Caki2 (cell line): ENCODE measurements around the gene ATP6V1C2. TPM values are rescaled to one million over a fixed set of nuclear protein-coding genes. Genes with fewer than 3 reads are reported as not detected.

Experiments used
- DNase-seq: peaks from one replicate; pipeline ENCODE4 v3.0.0-alpha.2; 2015; ENCODE audit warnings: low read depth
- in situ Hi-C: cut with HindIII; loops from 2 replicates; pipeline ENCODE4 v1.10.0; 2016; ENCODE audit warnings: low sequenced_read_pairs, low pct_unique_long_range_greater_than_20kb, mixed read lengths
- total RNA-seq: library from RNA; depleted of rRNA; stranded (reverse); fragments of >200 nt; shearing (Covaris generic); gene quantifications from 2 replicates; pipeline ENCODE4 v1.2.3, GENCODE V29; 2014; ENCODE audit warnings: low replicate concordance

ATP6V1C2 gene
- total RNA-seq, 1 experiment from 2014 or later = not detected

- in situ Hi-C loops = no loop called here
- no peak for DNase-seq
Measured at GRCh38 chr2:10720947-10721395, 459 bp upstream of the ATP6V1C2 start.

- in situ Hi-C loops = no loop called here
Measured at GRCh38 chr2:10722252-10722825, 909 bp downstream of the ATP6V1C2 start.

DNA sequence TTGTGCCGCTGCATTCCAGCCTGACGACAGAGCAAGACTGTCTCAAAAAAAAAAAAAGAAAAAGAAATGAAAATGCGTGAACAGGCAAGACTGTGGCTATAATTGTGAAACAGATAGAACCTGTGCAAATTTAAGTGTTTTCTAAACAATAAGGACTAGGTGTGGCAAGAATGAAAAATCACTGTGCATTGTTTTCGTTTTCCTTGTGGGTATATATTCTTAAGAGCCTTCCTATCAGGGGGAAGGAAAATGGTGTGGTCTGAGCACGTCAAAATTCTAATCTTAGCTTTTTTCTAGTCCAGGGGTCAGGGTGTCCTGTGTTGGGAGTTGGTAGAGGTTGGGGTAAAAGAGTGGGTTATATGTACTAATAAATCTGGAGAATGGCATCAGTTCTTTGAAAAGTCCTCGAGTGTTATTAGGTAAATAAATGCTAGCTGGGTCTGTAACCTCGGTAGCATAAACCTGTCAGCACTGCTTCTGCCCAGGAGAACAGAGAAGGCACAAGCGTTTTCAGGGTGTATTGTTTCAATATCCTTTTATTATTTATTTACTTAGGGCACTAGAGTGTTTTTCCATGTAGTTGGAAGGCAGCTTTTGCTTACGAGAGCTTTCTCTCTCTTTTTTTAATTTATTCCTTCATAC, 11.6 kb downstream of the ATP6V1C2 start:
- DNase-seq = no peak
- in situ Hi-C loops = no loop called here

More at GRCh38 chr2:10722252-10722825, 909 bp downstream of the ATP6V1C2 start:
- peak; percentile 6 for DNase-seq

DNA sequence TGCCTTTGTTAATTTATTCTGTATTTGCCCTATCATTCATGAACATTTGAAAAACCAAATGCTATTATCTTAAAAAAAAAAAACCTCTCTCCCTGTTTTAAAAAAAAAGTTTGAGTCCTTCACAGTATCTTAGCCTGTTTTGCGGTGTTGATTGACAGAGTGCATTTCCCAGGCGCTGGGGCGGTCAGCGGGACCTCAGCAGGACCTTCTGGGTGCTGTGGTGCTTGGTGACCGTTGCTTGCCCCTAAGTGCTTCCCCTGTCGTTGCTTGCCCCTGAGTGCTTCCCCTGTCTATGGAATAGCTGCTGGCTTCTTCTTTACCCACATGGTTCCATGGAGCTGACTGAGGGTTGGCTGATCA, 12.1 kb downstream of the ATP6V1C2 start:
- no peak for DNase-seq
- in situ Hi-C loops = no loop called here

- DNase-seq = no peak
- in situ Hi-C loops = no loop called here
Measured at GRCh38 chr2:10733980-10734379, 12.6 kb downstream of the ATP6V1C2 start.

GRCh38 chr2:10738192-10738591, 16.8 kb downstream of the ATP6V1C2 start:
- in situ Hi-C loops = no loop called here

DNA sequence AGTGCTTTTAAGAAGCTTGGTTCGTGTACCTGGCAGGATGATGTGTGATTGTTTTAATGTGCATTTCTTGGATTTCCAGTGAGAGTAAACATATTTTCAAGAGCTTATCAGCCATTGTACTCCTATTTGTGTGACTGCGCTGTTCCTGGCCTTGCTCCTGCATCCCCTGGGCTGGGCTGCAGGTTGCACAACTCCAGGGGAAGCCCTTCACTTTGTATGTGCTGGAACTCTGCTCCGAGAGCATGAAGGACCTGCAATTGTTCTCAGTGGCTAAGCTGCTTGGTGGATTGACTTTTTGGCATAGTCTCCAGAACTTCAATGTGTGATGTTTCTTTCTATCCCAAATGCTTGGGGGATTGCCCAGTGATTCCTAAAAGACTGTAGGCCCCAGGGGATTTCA, 18.8 kb downstream of the ATP6V1C2 start:
- in situ Hi-C loops = no loop called here
- no peak for DNase-seq

More at GRCh38 chr2:10738192-10738591, 16.8 kb downstream of the ATP6V1C2 start:
- no peak for DNase-seq

DNA sequence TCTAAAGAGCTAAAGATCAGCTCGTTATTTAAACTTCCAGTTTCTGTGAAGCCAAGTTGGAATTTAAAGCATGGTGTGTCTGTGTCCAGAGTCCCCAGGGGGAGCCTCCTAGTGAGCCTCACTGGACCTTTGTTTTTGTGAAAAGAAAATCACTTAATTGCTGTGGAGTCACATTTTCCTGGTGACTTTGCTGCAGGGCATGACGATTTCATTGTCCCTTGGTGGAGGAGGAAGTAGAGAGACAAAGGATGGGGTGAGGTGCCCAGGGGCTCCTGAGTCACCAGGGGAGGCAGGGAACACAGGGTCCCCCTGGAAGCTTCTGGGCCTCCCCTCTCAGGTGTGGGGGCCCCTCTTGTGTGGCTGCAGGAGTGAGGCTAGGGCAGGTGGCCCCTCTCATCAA, 19.7 kb downstream of the ATP6V1C2 start:
- DNase-seq = no peak
- in situ Hi-C loops = no loop called here

DNA sequence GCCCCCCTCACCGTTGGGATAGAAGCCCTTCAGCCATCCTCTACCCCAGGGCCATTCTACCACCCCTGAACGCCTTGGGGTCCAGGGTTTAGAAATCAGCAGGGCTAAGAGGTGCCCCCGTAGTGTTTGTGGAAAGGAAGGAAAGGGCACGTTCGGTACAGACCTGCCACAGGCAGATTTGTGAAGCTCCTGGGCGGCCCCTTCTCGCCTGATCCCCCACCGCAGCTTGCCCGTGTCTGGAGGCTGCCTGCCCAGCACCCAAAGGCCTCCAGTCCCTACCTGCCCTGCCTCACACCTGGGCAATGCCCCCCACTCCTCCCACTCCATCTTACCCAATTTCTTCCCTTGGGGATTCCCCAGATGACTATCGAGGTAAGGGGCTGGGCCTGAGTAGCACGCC, 21.2 kb downstream of the ATP6V1C2 start:
- DNase-seq = no peak
- in situ Hi-C loops = no loop called here

DNA sequence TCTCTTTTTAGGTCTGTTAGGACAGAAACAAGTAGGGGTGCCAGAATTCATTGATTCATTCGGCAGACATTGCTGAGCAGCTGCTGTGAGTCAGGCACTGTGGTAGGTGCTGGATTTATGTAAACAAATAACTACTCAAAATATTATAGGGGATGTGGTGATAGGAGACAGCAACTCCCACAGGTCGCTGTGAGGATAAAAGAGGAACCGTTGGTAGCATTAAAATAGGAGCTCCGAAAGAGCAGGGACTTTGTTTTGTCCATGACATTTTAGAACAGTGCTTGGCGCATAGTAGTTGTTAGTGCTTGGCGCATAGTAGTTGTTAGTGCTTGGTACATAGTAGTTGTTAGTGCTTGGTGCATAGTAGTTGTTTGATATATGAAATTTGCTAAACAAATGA, 29.2 kb downstream of the ATP6V1C2 start:
- in situ Hi-C loops = no loop called here
- DNase-seq = no peak

GRCh38 chr2:10752236-10752635, 30.8 kb downstream of the ATP6V1C2 start:
- in situ Hi-C loops = no loop called here
- DNase-seq = no peak

DNA sequence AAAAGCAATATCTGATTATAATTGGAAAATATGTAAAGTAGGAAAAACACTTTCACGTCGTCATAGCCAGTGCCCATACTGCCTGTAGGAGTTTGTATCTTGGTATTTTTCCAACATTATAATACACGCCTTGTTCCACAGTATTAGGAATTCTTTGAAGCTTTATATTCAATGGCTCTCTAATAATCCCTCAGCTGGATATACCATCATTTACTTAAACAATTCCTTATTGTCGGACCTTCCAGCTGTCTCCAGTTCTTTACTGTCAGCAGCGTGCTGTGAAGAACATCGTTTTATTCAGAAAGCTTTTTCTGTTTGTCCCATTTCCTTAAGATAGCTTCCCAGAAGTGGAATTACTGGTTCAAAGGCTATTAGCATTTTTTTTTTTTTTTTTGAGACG, 31.7 kb downstream of the ATP6V1C2 start:
- DNase-seq = no peak
- in situ Hi-C loops = no loop called here

GRCh38 chr2:10753876-10754275, 32.4 kb downstream of the ATP6V1C2 start:
- in situ Hi-C loops = no loop called here
- no peak for DNase-seq

DNA sequence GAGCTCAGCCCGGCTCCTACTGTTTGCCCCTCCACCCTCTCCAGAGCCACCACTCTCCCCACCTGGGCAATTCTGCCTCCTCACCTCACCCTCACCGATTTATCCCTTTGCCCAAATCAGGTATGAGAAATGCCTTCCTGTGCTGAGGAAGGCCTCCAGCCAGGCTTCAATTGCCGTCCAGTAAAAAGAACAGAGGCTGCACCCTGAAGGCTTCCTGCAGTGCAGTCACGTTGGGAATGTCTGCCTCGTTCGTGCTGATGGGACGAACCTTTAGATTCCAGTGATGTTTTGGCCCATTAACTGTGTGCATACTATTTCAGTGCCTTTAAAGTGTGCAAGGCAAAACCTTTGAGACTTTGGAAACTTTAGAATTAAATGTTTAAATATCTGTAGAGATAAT, 34.2 kb downstream of the ATP6V1C2 start:
- DNase-seq = no peak
- in situ Hi-C loops = no loop called here

GRCh38 chr2:10757814-10758286, 36.4 kb downstream of the ATP6V1C2 start:
- DNase-seq = no peak
- in situ Hi-C loops = no loop called here

DNA sequence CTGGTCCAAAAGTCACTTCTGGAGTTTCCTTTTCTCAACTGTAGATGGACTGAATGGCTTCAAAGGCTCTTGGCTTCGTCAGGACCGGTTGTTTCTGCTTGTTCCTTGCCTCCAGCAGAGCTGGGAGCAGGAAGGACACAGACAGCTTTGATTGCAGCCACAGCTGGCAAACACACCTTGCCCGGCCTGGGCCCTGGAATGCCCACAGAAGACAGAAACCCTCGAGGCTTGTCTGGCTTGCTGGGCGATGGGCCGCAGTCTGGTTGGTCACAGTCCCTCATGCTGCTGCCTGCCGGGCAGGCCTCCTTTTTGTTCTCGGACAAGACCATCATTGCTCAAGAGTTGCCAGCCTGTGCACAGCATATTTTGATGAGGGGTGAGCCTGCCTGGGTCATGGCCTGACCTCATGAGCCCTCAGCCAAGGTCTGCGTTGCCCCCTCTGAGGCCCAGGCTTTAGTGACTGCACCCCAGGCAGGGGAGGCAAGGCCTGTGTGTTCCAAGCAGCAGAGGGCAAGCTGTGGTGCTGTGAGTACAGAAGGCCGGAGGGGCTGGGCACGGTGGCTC, 37.8 kb downstream of the ATP6V1C2 start:
- in situ Hi-C loops = no loop called here

DNA sequence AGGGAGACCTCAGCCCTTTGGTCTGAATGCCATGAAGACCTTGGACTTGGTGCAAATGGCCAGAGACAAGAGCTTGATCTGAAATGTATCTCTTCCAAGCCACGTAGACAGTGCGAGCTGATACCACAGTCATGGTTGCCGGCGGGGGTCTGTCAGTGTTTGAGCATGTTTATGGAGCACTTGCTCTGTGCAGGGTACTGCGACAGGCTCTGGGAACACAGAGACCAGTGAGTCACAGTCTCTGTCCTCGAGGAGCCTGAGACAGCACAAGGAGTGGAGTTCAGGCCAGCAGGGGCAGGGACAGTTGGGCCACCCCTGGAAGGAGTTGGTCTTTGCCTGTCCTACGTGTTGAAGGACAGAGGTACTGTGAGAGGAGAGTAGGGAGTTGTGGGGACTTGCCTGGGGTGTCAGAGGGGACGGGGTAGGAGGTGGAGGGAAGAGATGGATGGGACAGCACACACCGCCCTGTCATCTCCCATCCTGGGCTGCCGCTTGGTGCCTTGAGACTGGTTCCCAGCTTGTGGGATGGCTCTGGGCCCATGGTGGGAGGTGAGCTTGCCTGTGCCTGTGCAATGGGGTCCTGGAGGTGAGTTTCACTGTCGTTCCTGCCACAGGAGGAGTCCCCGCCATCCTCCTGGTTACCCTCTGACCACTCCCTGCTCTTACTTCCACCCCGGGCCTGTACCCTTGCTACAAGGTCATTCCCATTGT, 39.5 kb downstream of the ATP6V1C2 start:
- DNase-seq = no peak
- in situ Hi-C loops = no loop called here

More for the DNA sequence above, 37.8 kb downstream of the ATP6V1C2 start:
- DNase-seq = no peak

DNA sequence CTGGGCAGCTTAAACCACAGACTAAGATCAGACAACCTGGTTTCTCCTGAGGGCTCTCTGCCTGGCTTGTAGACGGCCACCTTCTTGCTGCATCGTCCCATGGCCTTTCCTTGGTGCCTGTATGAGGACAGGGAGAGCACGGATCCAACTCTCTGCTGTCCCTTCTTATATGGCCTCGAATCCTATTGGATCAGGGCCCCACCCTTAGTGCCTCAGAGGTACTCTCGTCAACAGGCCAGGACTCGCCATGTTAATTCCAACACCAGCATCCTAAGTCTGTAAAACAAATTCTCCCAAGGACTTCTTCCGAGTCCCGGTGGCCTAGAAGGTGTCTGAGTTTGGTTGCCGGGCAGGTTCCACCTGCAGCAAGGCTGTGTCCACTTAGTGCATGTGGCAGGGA, 40.2 kb downstream of the ATP6V1C2 start:
- DNase-seq = no peak
- in situ Hi-C loops = no loop called here
